ENCODE measurements around the gene HOXC13. TPM values are rescaled to one million over a fixed set of nuclear protein-coding genes. Genes with fewer than 3 reads are reported as not detected.

HOXC13 gene
- total and polyA plus RNA-seq, 2 donors (not counting 1 experiment from before 2014, with no cell fraction given): not detected

DNA sequence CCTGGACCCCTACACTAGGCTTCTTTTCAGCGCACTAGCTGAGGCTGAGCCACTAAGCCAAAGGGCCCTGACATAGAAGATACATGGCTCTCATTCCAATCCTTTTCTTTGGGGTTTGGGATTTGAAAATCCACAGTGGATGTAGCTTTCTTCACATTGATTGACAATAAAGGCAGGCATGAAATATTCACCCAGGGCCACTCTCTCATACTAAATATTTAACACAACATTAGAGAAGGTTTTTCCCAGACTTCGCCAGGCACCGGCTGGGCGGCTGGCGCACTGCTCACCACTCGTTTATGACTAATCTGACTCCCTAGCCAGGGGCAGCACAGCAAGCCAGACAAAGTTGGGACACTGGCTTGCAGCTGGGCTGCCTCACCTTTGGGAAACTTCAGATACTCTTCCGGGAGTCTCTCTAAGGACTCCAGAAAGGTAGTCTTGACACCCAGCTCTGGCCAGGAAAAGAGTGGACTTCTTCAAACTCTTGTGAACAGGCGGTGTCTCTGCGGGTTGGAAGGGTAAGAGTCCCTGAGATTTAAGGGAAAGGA, 33.6 kb downstream of the HOXC13 start:
- Histone ChIP-seq H3K79me2 (ENCODE audit: control insufficient read depth, insufficient read depth, low read length) (no peaks in the 10 kb centered on the region), H3K4me3 (replicated peaks in 1 of 4; ENCODE audit: control extremely low read depth in 1 of 4, insufficient read depth in 1 of 4, low read depth in 3 of 4, low read length in 4 of 4) (no peak overlapping the region), H3K4me1 (ENCODE audit: control insufficient read depth, extremely low read depth, insufficient read depth, low read length) (no peaks in the 10 kb centered on the region)

DNA sequence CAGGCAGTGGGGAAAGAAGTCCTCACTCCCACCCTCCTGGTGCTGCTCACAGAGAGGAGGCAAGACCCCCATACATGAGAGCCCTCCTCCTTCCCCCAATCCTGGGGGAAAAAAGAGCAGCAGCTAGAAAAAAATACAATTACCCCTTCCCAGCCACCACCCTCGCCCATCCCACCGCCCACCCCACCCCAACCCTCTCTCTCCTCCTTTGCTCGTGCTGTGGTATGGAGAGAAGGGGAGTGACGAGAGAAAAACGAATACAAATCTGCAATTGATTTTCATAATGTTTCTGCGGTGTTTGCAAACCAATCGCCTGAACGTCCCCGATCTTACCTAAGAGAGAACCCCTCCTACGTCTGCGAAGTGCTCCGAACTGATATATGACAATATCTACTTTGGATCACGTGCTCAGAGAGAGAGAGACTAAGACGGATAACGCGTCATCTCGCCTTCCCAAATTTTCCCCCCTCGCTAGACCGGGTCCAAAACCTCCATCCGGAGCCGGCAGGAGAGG, 34.1 kb downstream of the HOXC13 start, which contains the start of gene HOXC11:
TSS of gene HOXC11 (plus strand) at position 405 of the 514 bp plus-strand sequence. CDS start 116 bp downstream, outside the sequence.
- Histone ChIP-seq H3K9me3 (ENCODE audit: control insufficient read depth, insufficient read depth, low read depth, low read length) (no peaks in the 10 kb centered on the region), H4K20me1 (ENCODE audit: control insufficient read depth, extremely low read depth, insufficient read depth, low read length) (no peaks in the 10 kb centered on the region), H3K27ac (ENCODE audit: insufficient read depth, low read length) (no peak within 1 kb of the TSS), H3K4me3 (replicated peaks in 1 of 4; ENCODE audit: control extremely low read depth in 1 of 4, insufficient read depth in 1 of 4, low read depth in 3 of 4, low read length in 4 of 4) (no peak within 1 kb of the TSS), H3K4me2 (ENCODE audit: extremely low read depth, insufficient read depth, low read length) (no peak within 1 kb of the TSS), H3K9ac (ENCODE audit: insufficient read depth, low read length) (no peak within 1 kb of the TSS), H3K79me2 (ENCODE audit: control insufficient read depth, insufficient read depth, low read length) (no peaks in the 10 kb centered on the region), H3K4me1 (ENCODE audit: control insufficient read depth, extremely low read depth, insufficient read depth, low read length) (no peaks in the 10 kb centered on the region), H2AFZ (ENCODE audit: low read length) (no peak within 1 kb of the TSS), H3K36me3 (ENCODE audit: control insufficient read depth, insufficient read depth, low read length) (no peaks in the 10 kb centered on the region), H3K27me3 (ENCODE audit: control insufficient read depth, insufficient read depth, low read length) (peaks cover 89% of the 10 kb centered on the region)
- no peak for DNase-seq (ENCODE audit: low read depth in 2 of 2)
- TF ChIP-seq, protein P1, sequence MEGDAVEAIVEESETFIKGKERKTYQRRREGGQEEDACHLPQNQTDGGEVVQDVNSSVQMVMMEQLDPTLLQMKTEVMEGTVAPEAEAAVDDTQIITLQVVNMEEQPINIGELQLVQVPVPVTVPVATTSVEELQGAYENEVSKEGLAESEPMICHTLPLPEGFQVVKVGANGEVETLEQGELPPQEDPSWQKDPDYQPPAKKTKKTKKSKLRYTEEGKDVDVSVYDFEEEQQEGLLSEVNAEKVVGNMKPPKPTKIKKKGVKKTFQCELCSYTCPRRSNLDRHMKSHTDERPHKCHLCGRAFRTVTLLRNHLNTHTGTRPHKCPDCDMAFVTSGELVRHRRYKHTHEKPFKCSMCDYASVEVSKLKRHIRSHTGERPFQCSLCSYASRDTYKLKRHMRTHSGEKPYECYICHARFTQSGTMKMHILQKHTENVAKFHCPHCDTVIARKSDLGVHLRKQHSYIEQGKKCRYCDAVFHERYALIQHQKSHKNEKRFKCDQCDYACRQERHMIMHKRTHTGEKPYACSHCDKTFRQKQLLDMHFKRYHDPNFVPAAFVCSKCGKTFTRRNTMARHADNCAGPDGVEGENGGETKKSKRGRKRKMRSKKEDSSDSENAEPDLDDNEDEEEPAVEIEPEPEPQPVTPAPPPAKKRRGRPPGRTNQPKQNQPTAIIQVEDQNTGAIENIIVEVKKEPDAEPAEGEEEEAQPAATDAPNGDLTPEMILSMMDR (conservative IDR thresholded peaks at IDR 0.05 in 1 of 2, IDR thresholded peaks at IDR 0.05 in 1 of 2; ENCODE audit: low read depth in 1 of 2, low read length in 2 of 2): no peak

More for the DNA sequence above, 33.6 kb downstream of the HOXC13 start:
- no peaks in the 10 kb centered on the region for H4K20me1 ChIP-seq (ENCODE audit: control insufficient read depth, extremely low read depth, insufficient read depth, low read length)
- no peak for DNase-seq (ENCODE audit: low read depth in 2 of 2)
- no peak overlapping the region for H2AFZ ChIP-seq (ENCODE audit: low read length)
- H3K9me3 ChIP-seq (ENCODE audit: control insufficient read depth, insufficient read depth, low read depth, low read length): no peaks in the 10 kb centered on the region
- no peak for TF ChIP-seq EZH2 (IDR thresholded peaks at IDR 0.05; ENCODE audit: low read length, missing control alignments)
- TF ChIP-seq, protein P1 (conservative IDR thresholded peaks at IDR 0.05 in 1 of 2, IDR thresholded peaks at IDR 0.05 in 1 of 2; ENCODE audit: low read depth in 1 of 2, low read length in 2 of 2): no peak
- no peak overlapping the region for H3K4me2 ChIP-seq (ENCODE audit: extremely low read depth, insufficient read depth, low read length)
- no peak overlapping the region for H3K9ac ChIP-seq (ENCODE audit: insufficient read depth, low read length)
- peaks cover 89% of the 10 kb centered on the region for H3K27me3 ChIP-seq (ENCODE audit: control insufficient read depth, insufficient read depth, low read length)
- H3K36me3 ChIP-seq (ENCODE audit: control insufficient read depth, insufficient read depth, low read length): no peaks in the 10 kb centered on the region
- no peak overlapping the region for H3K27ac ChIP-seq (ENCODE audit: insufficient read depth, low read length)

DNA sequence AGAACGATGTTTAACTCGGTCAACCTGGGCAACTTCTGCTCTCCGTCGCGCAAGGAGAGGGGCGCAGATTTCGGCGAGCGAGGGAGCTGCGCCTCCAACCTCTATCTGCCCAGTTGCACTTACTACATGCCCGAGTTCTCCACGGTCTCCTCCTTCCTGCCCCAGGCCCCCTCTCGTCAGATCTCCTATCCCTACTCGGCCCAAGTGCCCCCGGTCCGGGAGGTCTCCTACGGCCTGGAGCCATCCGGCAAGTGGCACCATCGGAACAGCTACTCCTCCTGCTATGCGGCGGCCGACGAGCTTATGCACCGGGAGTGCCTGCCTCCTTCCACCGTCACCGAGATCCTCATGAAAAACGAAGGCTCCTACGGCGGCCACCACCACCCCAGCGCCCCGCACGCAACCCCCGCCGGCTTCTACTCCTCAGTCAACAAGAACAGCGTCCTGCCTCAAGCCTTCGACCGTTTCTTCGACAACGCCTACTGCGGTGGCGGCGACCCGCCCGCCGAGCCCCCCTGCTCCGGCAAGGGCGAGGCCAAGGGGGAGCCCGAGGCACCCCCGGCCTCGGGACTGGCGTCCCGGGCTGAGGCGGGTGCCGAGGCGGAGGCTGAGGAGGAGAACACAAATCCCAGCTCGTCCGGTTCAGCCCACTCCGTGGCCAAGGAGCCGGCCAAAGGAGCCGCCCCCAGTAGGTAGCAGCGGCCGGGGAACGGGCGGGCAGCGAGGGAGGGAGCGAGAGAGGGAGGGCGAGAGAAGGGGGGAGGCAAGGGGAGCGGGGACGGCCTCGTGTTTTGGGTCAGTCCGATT, 34.8 kb downstream of the HOXC13 start:
- Histone ChIP-seq H2AFZ (ENCODE audit: low read length) (no peak overlapping the region), H3K9me3 (ENCODE audit: control insufficient read depth, insufficient read depth, low read depth, low read length) (no peaks in the 10 kb centered on the region), H3K27ac (ENCODE audit: insufficient read depth, low read length) (no peak overlapping the region), H3K79me2 (ENCODE audit: control insufficient read depth, insufficient read depth, low read length) (no peaks in the 10 kb centered on the region), H3K36me3 (ENCODE audit: control insufficient read depth, insufficient read depth, low read length) (no peaks in the 10 kb centered on the region), H4K20me1 (ENCODE audit: control insufficient read depth, extremely low read depth, insufficient read depth, low read length) (no peaks in the 10 kb centered on the region), H3K4me2 (ENCODE audit: extremely low read depth, insufficient read depth, low read length) (no peak overlapping the region), H3K27me3 (ENCODE audit: control insufficient read depth, insufficient read depth, low read length) (peaks cover 88% of the 10 kb centered on the region), H3K9ac (ENCODE audit: insufficient read depth, low read length) (no peak overlapping the region), H3K4me1 (ENCODE audit: control insufficient read depth, extremely low read depth, insufficient read depth, low read length) (no peaks in the 10 kb centered on the region), H3K4me3 (replicated peaks in 1 of 4; ENCODE audit: control extremely low read depth in 1 of 4, insufficient read depth in 1 of 4, low read depth in 3 of 4, low read length in 4 of 4) (no peak overlapping the region)
- TF ChIP-seq, protein P1 (conservative IDR thresholded peaks at IDR 0.05 in 1 of 2, IDR thresholded peaks at IDR 0.05 in 1 of 2; ENCODE audit: low read depth in 1 of 2, low read length in 2 of 2): no peak
- TF ChIP-seq EZH2 (IDR thresholded peaks at IDR 0.05; ENCODE audit: low read length, missing control alignments): peak; percentile 98
- no peak for DNase-seq (ENCODE audit: low read depth in 2 of 2)

Data from fibroblast of lung (primary cell).